HG03442 (cell line): ENCODE measurements around the gene NKAP.
A peak's percentile ranks its signal among the peaks of the same experiment; 100 is the strongest.
"Not testable (repeated sequence)": the region's sequence is repeated elsewhere in the genome, so short reads cannot be mapped to it uniquely, and the experiment has no call there.

Experiments used
- ATAC-seq: cut with Tn5 transposase; IDR thresholded peaks from one replicate; pipeline ENCODE4 v1.9.1; 2021; ENCODE audit warnings: mild to moderate bottlenecking, moderate library complexity; ENCODE audit not compliant: unreplicated experiment

The NKAP gene

DNA sequence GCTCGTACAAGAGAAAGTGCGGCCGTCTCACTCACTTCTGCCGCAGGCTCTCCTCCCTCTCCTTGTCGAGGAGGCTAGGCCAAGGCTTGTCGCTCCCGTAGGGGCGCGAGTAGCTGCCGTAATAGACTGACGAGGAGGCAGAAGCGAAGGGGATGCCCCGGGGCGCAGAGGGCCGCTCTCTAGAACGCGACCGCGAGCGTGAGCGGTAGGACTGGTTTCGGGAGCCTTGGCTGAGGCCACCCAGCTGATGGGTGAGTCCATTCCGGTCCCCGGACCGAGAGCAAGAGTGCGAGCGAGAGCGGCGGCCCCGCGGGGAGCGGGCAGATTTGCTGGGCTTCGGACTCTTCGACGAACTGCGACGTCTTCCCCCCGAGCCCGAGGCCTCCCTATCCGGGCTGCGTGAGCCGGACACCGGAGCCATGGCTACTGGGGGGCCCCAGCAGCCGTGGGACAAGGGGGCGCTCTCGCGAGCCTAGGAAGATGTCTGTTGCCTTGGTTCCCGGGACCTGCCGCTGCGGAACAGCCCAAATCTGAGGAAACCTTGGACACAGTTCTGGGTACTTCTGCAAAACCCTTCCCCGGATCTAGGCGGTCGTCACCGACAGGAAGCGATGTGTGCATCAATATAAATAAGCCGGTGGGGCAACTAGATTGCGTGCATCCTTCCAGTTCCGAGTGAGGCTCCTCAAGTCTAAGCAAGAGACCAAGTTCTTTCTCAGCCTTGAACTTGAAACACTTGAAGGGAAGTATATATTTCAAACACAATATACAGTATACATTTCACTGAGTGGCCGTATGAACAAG lies at the start of gene NKAP:
NKAP (minus strand) TSS at position 567 of the 804 bp plus-strand sequence; CDS start at position 421, 146 bp downstream.
- ATAC-seq, result peak; percentile 79

DNA sequence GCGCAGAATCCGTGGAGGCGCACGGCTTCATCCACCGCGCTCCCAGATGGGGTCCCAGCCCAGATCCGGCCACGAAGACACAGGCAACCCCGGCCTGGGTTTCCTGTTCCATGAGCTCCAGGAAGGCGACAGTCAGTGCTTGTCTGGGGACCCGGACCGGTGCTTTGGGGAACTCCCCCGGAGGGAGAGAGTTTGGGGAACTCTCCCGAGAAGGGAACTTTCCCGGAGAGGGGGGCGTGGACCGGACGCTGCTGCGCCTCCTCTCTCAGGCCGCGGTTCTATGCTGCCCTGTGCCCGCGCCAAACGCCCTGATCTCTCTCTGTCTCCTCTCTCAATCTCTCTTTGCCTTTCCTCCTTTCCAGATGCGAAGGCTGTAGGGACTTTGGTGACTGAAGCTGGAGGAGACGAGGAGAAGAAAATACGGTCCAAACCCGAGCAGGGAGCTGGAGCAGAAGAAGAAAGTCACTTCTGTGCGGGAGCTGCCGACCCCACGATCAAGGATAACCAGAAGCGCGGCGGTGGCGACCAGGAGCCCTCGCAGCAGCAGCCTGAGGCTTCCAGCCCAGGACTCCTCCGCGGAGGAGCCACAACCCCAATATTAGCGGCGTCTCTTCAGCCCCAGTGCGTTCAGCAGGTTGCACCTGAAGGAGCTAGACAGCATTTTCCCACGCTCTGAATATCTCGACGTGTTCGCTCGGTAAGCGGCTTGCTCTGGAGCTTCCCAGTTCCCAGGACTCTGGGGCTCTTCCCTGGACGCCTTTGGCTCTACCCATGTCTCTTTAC lies 47.6 kb upstream of the NKAP start:
- no peak for ATAC-seq

DNA sequence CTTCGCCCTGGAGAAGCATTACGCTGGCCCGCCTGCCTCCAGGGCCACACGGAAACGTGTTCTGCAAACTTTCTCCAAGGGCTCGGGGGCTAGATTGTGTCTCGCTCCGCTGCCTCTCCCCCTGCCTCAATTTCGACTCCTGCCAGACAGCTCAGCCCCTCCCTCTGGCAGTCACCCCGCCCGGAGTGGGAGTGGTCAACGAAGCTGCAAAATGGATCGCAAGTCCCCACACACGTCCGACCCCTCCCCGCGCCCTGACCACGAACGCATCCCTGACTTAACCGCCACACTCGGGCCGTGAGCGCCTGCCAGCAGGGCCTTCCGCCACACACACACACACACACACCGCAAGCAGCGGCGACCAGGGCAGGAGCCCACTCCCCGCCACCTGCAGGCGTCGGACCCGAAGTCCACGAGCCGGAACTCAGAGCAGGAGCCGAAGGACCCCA lies 47.0 kb upstream of the NKAP start:
- no peak for ATAC-seq

GRCh38 chrX:119989905-119990555 lies 46.5 kb upstream of the NKAP start:
- ATAC-seq, result no peak

GRCh38 chrX:119986203-119986602 lies 42.7 kb upstream of the NKAP start:
- ATAC-seq, result no peak

DNA sequence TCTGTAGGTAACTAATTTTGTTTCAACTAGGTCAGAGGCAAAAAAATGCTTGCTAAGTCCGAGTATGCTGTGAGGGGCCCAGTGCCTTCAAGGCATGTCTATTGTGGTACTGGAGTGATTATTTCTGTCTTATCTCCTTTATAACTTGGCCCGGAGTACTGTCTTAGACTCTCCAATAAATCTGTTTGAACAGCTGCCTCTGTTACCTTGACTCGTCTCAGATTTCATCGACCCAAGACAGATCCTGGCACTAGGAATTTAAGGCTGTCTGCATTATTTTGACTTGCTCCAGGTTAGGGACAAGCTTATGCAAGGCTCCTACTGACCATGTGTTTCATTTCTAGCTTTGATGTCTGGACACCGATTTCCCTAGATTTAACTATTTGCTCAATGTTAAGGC lies 41.1 kb upstream of the NKAP start:
- ATAC-seq, result no peak

- no peak for ATAC-seq
Measured at GRCh38 chrX:119983494-119983893, 39.9 kb upstream of the NKAP start.

DNA sequence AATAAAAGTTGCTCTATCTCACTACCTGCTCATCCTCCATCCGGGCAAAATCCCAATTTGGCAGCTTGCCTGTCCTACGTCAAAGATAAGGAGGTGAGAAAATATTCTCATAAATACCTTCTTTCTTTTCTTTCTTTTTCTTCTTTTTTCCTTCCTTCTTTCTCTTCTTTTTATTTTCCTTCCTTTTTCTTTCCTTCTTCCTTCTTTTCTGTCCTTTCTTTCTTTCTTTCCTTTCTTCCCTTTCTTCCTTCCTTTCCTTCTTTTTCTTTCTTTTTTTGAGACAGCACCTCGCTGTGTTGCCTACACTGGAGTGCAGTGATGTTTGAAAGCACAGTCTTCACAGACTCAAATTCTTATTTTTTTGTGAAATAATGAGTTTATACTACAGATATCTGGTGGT lies 38.6 kb upstream of the NKAP start:
- ATAC-seq, result no peak

- no peak for ATAC-seq
Measured at GRCh38 chrX:119981286-119982070, 37.9 kb upstream of the NKAP start.

DNA sequence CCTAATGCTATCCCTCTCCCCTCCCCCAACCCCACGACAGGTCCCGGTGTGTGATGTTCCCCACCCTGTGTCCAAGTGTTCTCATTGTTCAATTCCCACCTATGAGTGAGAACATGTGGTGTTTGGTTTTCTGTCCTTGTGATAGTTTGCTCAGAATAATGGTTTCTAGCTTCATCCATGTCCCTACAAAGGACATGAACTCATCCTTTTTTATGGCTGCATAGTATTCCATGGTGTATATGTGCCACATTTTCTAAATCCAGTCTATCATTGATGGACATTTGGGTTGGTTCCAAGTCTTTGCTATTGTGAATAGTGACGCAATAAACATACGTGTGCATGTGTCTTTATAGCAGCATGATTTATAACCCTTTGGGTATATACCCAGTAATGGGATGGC lies 33.6 kb upstream of the NKAP start:
- not testable (repeated sequence) for ATAC-seq

DNA sequence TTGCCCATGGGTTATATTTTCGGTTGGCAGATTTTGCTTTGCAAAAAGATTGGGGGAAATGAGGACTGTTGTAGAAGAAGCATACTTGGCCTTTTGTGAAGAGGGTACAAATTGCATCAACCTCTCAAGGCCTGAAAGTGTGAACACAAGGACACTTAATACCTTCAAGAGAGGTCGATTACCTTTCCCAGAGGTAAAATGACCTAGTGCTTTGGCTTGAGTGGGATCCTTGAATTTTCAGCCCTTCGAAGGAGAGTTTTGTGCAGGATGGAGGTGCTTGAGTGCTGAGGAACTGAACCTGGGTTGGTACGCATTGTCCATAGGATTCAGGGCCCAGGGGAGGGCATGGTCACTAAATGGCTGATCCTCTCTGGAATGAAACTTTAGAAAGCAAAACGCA lies 27.6 kb upstream of the NKAP start:
- no peak for ATAC-seq

DNA sequence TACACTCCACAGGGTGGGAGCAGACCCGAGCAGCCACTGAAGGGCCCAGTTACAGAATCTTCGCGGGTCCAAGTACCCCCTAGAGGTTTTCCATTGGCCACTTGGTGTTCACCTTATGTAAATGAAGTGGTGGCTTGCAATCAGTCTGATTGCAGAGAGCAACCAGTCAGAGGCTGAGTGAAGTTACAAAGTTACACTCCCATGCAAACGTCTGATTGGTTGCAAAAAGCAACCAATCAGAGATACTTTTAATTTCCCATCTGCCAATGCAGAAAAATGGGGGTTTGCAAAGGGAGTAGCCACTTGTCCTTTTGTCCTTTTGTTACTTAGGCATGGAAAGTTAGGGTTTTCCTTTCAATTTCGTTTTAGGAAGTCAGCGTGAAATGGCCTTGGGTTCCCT lies 27.0 kb upstream of the NKAP start:
- no peak for ATAC-seq

DNA sequence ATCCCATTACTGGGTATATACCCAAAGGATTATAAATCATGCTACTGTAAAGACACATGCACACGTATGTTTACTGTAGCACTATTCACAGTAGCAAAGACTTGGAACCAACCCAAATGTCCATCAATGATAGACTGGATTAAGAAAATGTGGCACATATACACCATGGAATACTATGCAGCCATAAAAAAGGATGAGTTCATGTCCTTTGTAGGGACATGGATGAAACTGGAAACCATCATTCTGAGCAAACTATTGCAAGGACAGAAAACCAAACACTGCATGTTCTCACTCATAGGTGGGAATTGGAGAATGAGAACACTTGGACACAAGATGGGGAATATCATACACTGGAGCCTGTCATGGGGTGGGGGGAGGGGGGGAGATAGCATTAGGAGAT lies 23.3 kb upstream of the NKAP start:
- not testable (repeated sequence) for ATAC-seq

DNA sequence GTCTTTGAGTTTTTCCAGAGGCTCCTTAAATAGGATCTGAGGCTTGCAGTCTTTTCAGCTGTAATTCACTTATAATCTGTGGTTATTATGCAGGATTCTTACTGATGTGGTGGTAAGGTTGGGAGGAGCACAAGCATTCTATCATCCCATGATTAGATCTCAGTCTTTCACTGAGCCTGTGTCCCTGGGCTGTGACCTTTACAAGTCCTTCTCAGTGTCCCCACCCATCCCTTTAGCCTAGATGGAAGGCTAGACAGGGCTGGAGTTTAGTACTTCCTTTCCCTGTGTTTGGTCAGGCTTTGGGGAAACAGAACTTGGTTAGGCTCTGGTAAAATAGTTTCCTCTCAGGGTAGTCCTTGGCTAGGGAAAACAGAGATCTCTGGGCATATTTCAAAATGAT lies 17.1 kb upstream of the NKAP start:
- no peak for ATAC-seq

DNA sequence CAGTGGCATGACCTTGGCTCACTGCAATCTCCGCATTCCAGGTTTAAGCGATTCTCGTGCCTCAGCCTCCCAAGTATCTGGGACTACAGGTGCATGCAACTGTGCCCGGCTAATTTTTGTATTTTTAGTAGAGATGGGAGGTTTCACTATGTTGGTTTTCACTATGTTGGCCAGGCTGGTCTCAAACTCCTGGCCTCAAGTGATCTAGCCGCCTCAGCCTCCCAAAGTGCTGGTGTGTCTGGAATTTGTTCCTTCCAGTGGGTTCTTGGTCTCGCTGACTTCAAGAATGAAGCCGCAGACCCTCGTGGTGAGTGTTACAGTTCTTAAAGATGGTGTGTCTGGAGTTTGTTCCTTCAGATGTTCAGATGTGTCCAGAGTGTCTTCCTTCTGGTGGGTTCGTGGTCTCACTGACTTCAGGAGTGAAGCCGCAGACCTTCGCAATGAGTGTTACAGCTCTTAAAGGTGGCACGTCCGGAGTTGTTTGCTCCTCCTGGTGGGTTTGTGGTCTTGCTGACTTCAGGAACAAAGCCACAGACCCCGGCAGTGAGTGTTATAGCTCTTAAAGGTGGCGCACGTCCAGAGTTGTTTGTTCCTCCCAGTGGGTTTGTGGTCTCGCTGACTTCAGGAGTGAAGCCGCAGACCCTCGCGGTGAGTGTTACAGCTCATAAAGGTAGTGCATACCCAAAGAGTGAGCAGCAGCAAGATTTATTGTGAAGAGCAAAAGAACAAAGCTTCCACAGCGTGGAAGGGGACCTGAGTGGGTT lies 12.4 kb upstream of the NKAP start:
- not testable (repeated sequence) for ATAC-seq

DNA sequence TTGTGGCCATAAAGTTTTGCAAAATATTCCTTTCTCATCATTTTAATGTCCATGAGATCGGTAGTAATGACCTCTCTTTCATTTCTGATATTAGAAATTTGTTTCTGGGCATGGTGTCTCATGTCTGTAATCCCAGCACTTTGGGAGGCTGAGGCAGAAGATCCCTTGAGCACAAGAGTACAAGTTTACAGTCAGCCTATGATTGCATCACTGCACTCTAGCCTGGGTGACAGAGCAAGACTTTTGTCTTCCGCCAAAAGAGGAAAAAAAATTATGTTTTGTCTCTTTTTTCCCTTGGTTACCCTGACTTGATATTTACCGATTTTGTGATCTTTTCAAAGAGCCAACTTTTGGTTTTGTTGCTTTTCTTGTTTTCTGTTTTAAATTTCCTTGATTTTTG lies 10.8 kb upstream of the NKAP start:
- ATAC-seq, result no peak

DNA sequence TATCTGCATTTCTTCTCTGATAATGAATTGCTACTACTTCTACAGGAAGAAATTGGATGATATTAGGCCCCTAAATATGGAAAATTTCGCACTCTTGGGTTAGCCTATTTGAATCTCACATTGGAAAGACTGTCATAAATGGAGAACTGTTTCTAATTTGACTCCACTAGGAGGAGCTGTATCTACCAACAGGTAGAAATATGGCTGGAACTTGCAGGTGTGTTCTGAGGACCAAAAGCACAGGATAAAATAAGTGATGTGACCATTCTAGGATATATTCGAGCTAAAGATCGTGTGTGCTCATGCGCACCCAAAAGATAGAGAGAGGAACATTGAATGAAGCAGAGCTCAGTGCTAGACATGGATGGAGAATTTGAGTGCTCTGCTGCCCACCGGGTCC lies 4.8 kb upstream of the NKAP start:
- no peak for ATAC-seq

GRCh38 chrX:119945481-119945880 lies 1.9 kb upstream of the NKAP start:
- ATAC-seq, result no peak

DNA sequence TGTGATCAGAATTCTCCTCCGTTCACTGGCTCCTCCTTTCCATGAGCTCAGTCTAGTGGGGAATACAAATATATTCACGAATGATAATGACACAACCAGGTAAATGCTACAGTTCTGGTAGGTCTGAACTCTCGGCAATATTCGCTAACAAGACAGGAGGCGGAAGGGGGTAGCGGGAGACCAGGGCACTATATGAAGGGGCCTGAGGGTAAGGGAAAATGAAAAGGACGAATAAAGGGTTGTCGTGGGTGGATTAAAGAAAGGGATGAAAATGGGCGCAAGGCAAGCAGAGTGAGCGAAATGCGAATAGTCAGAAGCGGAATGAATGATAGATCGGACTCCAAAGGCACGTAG lies 743 bp downstream of the NKAP start:
- ATAC-seq, result peak; percentile 1

DNA sequence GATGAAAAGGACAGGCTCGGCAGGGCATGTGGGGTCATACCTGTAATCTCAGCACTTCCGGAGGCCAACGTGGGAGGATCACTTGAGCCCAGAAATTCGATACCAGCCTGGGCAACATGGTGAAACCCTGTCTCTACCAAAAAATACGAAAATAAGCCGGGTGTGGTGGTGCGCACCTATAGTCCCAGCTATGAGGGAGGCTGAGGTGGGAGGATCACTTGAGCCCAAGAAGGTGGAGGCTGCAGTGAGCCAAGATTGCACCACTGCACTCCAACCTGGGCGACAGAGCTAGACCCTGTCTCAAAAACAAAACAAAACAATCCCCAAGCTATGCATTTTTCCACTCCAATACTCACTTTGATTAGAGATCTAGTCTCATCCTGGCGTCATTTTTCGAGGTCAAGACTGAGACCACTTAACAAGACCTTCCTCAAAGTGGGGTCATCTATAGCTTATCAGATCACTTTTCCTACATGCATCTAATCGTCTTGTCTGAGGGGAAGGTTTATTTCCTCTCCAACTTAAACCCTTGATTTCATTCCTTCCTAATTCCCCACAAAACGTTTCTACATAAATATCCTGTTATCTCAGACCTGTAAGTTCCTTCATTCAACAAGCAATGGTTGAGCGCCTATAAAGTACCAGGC lies 1.3 kb downstream of the NKAP start:
- ATAC-seq, result no peak
